Fibroblast of skin of right biceps (primary cell): ENCODE results near the gene CSK.
"Not testable (repeated sequence)": the region's sequence is repeated elsewhere in the genome, so short reads cannot be mapped to it uniquely, and the experiment has no call there.

Experiments
- DNase-seq: peaks from one replicate; pipeline ENCODE4 v3.0.0-alpha.2; 2013

The CSK gene

GRCh38 chr15:74781431-74782258 is at the start of gene CSK:
TSS of gene CSK (plus strand) at chr15:74782080. CDS start at chr15:74798298, 16,218 bp downstream.
- peak; percentile 76 for DNase-seq

GRCh38 chr15:74732846-74733245 is 49.0 kb upstream of the CSK start:
- no peak for DNase-seq

- DNase-seq = no peak
Measured at GRCh38 chr15:74733269-74733668, 48.6 kb upstream of the CSK start.

GRCh38 chr15:74735305-74735704 is 46.6 kb upstream of the CSK start:
- no peak for DNase-seq

GRCh38 chr15:74738239-74738638 is 43.6 kb upstream of the CSK start:
- DNase-seq = not testable (repeated sequence)

GRCh38 chr15:74742422-74742821 is 39.5 kb upstream of the CSK start:
- no peak for DNase-seq

- no peak for DNase-seq
Measured at GRCh38 chr15:74746389-74746788, 35.5 kb upstream of the CSK start.

- no peak for DNase-seq
Measured at GRCh38 chr15:74748322-74748946, 33.4 kb upstream of the CSK start, which contains the start of gene CYP1A2. TSS of gene CYP1A2 (plus strand) at chr15:74748845. CDS start at chr15:74749739, 894 bp downstream.

GRCh38 chr15:74749832-74750231 is 32.0 kb upstream of the CSK start:
- no peak for DNase-seq

- no peak for DNase-seq
Measured at GRCh38 chr15:74750751-74751150, 31.1 kb upstream of the CSK start.

GRCh38 chr15:74752011-74752410 is 29.9 kb upstream of the CSK start:
- no peak for DNase-seq

- DNase-seq = peak; percentile 61
Measured at GRCh38 chr15:74752531-74752930, 29.3 kb upstream of the CSK start.

- DNase-seq = no peak
Measured at GRCh38 chr15:74754593-74755215, 27.2 kb upstream of the CSK start.

GRCh38 chr15:74758736-74759135 is 23.1 kb upstream of the CSK start:
- no peak for DNase-seq

GRCh38 chr15:74762791-74763150 is 19.1 kb upstream of the CSK start:
- no peak for DNase-seq

GRCh38 chr15:74763416-74763815 is 18.5 kb upstream of the CSK start:
- DNase-seq = no peak

GRCh38 chr15:74767167-74768098 is 14.4 kb upstream of the CSK start:
- DNase-seq = no peak

GRCh38 chr15:74768099-74768770 is 13.6 kb upstream of the CSK start:
- DNase-seq = peak; percentile 10

GRCh38 chr15:74768771-74769342 is 13.0 kb upstream of the CSK start:
- peak; percentile 51 for DNase-seq

- no peak for DNase-seq
Measured at GRCh38 chr15:74769463-74770025, 12.3 kb upstream of the CSK start.

GRCh38 chr15:74770211-74770903 is 11.5 kb upstream of the CSK start:
- DNase-seq = no peak
